IPS-NIHi7 (cell line): ENCODE data around the gene LSM14B.
"Not testable (repeated sequence)": the region's sequence is repeated elsewhere in the genome, so short reads cannot be mapped to it uniquely, and the experiment has no call there.

Experiments
- DNase-seq: peaks from one replicate; pipeline ENCODE4 v3.0.0; 2012; ENCODE audit warnings: mixed read lengths; ENCODE audit errors: extremely low spot score

LSM14B gene

GRCh38 chr20:62121776-62122653 lies at the start of gene LSM14B:
LSM14B (plus strand) TSS chr20:62122475; CDS start chr20:62122667, 192 bp downstream.
- peak; percentile 96 for DNase-seq

DNA sequence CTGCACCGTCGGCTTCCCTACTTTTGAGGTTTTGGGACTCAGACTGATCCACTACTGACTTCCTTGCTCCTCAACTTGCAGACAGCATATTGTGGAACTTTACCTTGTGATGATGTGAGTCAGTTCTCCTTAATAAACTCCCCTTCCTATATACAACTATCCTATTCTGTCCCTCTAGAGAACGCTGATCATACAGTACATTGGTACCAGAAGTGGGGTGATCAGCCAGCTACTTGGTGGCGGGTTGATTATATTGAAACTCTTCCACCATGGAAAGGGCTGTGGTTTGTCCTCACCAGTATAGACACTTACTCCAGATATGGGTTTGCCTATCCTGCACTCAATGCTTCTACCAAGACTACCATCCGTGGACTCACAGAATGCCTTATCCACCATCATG lies 49.0 kb upstream of the LSM14B start:
- no peak for DNase-seq

- DNase-seq: no peak
These were observed 43.1 kb upstream of the LSM14B start for GRCh38 chr20:62079166-62079565.

- DNase-seq: no peak
These were observed 41.9 kb upstream of the LSM14B start for GRCh38 chr20:62080249-62080990.

GRCh38 chr20:62083312-62083711 lies 39.0 kb upstream of the LSM14B start:
- DNase-seq: no peak

DNA sequence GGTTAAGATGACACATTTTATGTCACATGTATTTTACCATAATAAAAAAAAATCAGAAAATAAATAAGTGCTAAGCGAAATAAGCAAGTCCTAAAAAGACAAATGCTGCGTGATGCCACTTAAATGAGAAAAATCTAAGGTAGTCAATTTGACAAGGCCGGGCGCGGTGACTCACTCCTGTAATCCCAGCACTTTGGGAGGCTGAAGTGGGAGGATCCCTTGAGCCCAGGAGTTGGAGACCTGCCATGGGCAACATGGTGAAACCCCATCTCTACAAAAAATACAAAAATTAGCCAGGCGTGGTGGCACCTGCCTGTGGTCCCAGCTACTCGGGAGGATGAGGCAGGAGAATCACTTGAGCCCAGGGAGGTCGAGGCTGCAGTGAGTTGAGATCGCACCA lies 38.1 kb upstream of the LSM14B start:
- not testable (repeated sequence) for DNase-seq

DNA sequence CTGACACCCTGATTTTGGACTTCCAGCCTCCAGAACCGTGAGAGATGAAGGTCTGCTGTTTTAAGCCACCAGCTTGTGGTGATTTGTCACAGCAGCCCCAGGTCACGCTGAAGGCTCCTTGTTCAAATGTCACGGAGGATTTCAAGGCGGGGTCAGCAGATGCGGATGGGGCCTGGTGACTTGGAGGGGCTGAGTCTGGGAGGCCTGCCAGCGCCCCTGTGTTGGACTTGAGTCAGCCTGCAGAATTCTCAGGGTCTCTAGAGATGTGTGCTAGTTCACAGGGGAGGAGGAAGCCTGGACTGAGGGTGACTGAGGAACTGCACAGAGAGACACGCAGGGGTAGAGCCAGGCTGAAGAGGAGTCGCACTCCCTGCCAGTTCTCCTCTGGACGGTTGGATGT lies 37.1 kb upstream of the LSM14B start:
- DNase-seq: no peak

- peak; percentile 55 for DNase-seq
These were observed 35.0 kb upstream of the LSM14B start for GRCh38 chr20:62087227-62087626.

GRCh38 chr20:62087632-62088031 lies 34.6 kb upstream of the LSM14B start:
- DNase-seq: no peak

GRCh38 chr20:62088258-62089127 lies 33.8 kb upstream of the LSM14B start:
- DNase-seq: peak; percentile 56

- DNase-seq: no peak
These were observed 32.9 kb upstream of the LSM14B start for GRCh38 chr20:62089393-62089792.

GRCh38 chr20:62096421-62097380 lies 25.6 kb upstream of the LSM14B start:
- DNase-seq: no peak

- no peak for DNase-seq
These were observed 24.3 kb upstream of the LSM14B start for GRCh38 chr20:62097881-62098407.

DNA sequence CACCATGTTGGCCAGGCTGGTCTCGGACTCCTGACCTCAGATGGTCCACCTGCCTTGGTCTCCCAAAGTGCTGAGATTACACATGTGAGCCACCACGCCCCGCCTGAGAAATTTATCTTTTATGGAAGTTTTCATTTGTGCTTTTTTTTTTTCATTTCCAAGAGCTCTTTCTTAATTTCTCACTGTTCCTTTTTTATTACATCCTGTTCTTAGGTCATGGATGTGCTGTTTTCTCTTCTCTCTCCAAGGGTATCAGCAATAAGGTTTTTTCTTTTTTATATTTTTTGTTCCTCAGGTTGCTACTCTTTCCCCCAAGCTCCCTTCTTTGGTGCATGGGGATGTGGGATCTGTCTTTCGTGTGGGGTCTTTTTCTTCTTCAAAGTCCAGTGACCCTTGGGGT lies 21.2 kb upstream of the LSM14B start:
- no peak for DNase-seq

GRCh38 chr20:62103508-62104233 lies 18.6 kb upstream of the LSM14B start:
- no peak for DNase-seq

GRCh38 chr20:62104234-62104789 lies 18.0 kb upstream of the LSM14B start:
- DNase-seq: no peak

DNA sequence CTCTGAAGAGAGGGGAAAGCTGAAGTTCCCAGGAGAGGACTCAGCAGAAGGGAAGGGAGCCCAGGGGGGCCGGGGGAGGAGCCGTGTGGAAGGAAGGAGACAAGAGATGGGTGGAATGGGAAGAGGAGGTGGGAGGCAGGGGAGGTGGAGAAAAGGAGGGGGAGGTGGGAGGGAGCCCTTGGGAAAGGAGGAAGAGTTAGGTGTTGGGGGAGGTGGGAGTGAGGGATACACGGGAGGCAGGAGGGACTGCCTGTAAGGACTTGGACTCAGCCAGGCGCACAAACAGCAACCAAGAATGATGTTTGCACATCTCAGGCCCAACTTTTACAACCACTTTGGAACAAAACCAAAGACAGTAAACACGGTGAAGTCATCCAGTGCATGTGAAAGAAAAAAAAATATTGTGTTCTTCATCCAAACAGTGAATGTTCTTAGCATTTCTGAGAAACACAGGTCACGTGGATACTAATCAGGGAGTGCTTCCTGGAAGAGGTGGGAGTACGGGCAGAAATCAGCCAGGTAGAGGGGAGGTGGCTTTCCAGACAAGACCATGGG lies 17.4 kb upstream of the LSM14B start:
- no peak for DNase-seq

- no peak for DNase-seq
These were observed 16.7 kb upstream of the LSM14B start for GRCh38 chr20:62105592-62105991.

DNA sequence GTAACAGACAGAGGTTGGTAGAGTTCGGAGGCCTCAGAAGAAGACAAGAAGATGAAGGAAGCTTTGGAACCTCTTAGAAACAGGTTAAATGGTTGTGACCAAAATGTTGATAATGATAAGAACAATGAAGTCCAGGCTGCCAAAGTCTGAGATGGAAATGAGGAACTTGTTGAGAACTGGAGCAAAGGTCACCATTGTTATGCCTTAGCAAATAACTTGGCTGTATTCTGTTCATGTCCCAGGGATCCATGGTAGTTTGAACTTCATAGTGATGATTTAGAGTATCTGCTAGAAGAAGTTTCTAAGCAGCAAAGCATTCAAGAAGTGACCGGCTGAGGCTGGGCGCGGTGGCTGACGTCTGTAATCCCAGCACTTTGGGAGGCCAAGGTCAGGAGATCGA lies 11.1 kb upstream of the LSM14B start:
- no peak for DNase-seq
